B cell (primary cell): ENCODE results near the gene CFTR. TPM values are rescaled to one million over a fixed set of nuclear protein-coding genes. Genes with fewer than 3 reads are reported as not detected.

Experiments
- ATAC-seq: fragments of 200-7000 bp; cut with Tn5 transposase; one replicate; pipeline ENCODE4 v1.10.0; 2021; ENCODE audit warnings: low read depth, mild to moderate bottlenecking, moderate number of reproducible peaks, moderate library complexity
- CTCF ChIA-PET: fragments of 350-600 bp; sonication (Branson Sonifier 250); formaldehyde crosslinking; loops from one replicate; lab custom pipeline; 2021; ENCODE audit warnings: antibody characterized with exemption, inconsistent platforms; lab: Charles Lee
- POLR2A ChIA-PET: fragments of 350-600 bp; sonication (Branson Sonifier 250); formaldehyde crosslinking; loops from one replicate; lab custom pipeline; 2021; ENCODE audit warnings: antibody characterized with exemption; lab: Charles Lee
- DNase-seq: peaks from one replicate; pipeline ENCODE4 v3.0.0; 2013
- H2AFZ ChIP-seq: 2 replicates; pipeline ENCODE4 v1.6.1; 2012; ENCODE audit warnings: mild to moderate bottlenecking, low read depth, low read length; ENCODE audit not compliant: insufficient read depth, poor library complexity, severe bottlenecking
- H3K27ac ChIP-seq, 2 donors: 1 replicate in 1 of 2; 2 replicates in 1 of 2; pipeline ENCODE4 v1.5.1; 2012 to 2013; ENCODE audit warnings: low read length in 2 of 2, mild to moderate bottlenecking in 2 of 2, moderate library complexity in 1 of 2
- H3K27me3 ChIP-seq, 4 experiments: fragments of 200-600 bp in 1 of 4; sonication (generic) in 1 of 4; replicated peaks in 1 of 4; 1 replicate in 2 of 4; 2 replicates in 2 of 4; pipeline versions ENCODE4 v1.6.1 to v1.7.0; 2013 to 2016; ENCODE audit warnings: low read length in 3 of 4, mild to moderate bottlenecking in 2 of 4, mixed read lengths in 1 of 4, moderate library complexity in 1 of 4; ENCODE audit not compliant: insufficient read depth in 4 of 4, control insufficient read depth in 3 of 4; ENCODE audit errors: control extremely low read depth in 1 of 4
- H3K36me3 ChIP-seq, 2 experiments: replicated peaks in 1 of 2; 1 replicate in 1 of 2; 2 replicates in 1 of 2; pipeline versions ENCODE4 v1.6.1 to v1.7.1; 2013; ENCODE audit warnings: low read length in 1 of 2; ENCODE audit not compliant: insufficient read depth in 2 of 2, control insufficient read depth in 1 of 2; ENCODE audit errors: control extremely low read depth in 1 of 2, extremely low read depth in 1 of 2
- H3K4me1 ChIP-seq, 2 donors: fragments of 200-600 bp in 1 of 2; sonication (generic) in 1 of 2; 1 replicate in 1 of 2; 2 replicates in 1 of 2; pipeline versions ENCODE4 v1.5.1 to v1.6.1; 2013 to 2017; ENCODE audit warnings: low read length in 2 of 2; ENCODE audit not compliant: control insufficient read depth in 2 of 2, insufficient read depth in 2 of 2
- H3K4me2 ChIP-seq: replicated peaks from 2 replicates; pipeline ENCODE3; 2012; ENCODE audit warnings: mild to moderate bottlenecking, low read depth, low read length; ENCODE audit not compliant: poor library complexity, severe bottlenecking
- H3K4me3 ChIP-seq, 5 experiments: fragments of 200-600 bp in 1 of 5; sonication (generic) in 1 of 5; 1 replicate in 3 of 5; 2 replicates in 2 of 5; pipeline versions ENCODE4 v1.5.1 to v1.7.0; 2011 to 2016; ENCODE audit warnings: low read length in 4 of 5, mild to moderate bottlenecking in 4 of 5, low read depth in 2 of 5, control low read depth in 1 of 5, moderate library complexity in 1 of 5; ENCODE audit not compliant: insufficient read depth in 1 of 5; ENCODE audit errors: control extremely low read depth in 1 of 5, extremely low read depth in 1 of 5
- H3K79me2 ChIP-seq: fragments of 200-600 bp; sonication (generic); one replicate; pipeline ENCODE4 v1.6.0; 2016; ENCODE audit warnings: low read length; ENCODE audit not compliant: control insufficient read depth, insufficient read depth
- H3K9ac ChIP-seq: fragments of 200-600 bp; sonication (generic); 2 replicates; pipeline ENCODE4 v1.6.1; 2017; ENCODE audit warnings: mild to moderate bottlenecking, low read length, moderate library complexity
- H3K9me3 ChIP-seq, 3 donors: one replicate each; pipeline versions ENCODE4 v1.6.1 to v1.7.1; 2013; ENCODE audit warnings: low read length in 2 of 3; ENCODE audit not compliant: control insufficient read depth in 2 of 3, insufficient read depth in 1 of 3; ENCODE audit errors: control extremely low read depth in 1 of 3
- H4K20me1 ChIP-seq: 2 replicates; pipeline ENCODE4 v1.6.0; 2012; ENCODE audit warnings: mild to moderate bottlenecking, low read length; ENCODE audit not compliant: insufficient read depth, control insufficient read depth, poor library complexity, severe bottlenecking
- H3K27ac Mint-ChIP-seq: one replicate; pipeline ENCODE4 v1.8.0; 2021; ENCODE audit warnings: mixed read lengths
- H3K27me3 Mint-ChIP-seq: one replicate; pipeline ENCODE4 v1.8.0; 2021; ENCODE audit warnings: mixed read lengths
- H3K4me1 Mint-ChIP-seq: one replicate; pipeline ENCODE4 v1.8.0; 2021; ENCODE audit warnings: mixed read lengths
- H3K4me3 Mint-ChIP-seq: one replicate; pipeline ENCODE4 v1.8.0; 2021; ENCODE audit warnings: mixed read lengths
- H3K9me3 Mint-ChIP-seq: one replicate; pipeline ENCODE4 v1.8.0; 2022; ENCODE audit warnings: mixed read lengths; ENCODE audit not compliant: insufficient read depth
- EZH2 ChIP-seq: IDR thresholded peaks from 2 replicates; pipeline ENCODE4 v1.6.1; 2012; ENCODE audit warnings: borderline replicate concordance, low read depth, mild to moderate bottlenecking, moderate library complexity, low read length; ENCODE audit not compliant: insufficient read depth, poor library complexity, severe bottlenecking
- WGBS: methylation state at CpG from one replicate; pipeline ENCODE4 v1.1.5; 2013; ENCODE audit warnings: missing lambda C conversion rate; ENCODE audit not compliant: insufficient coverage; 5-methylcytosine and 5-hydroxymethylcytosine counted together
- intact Hi-C: fragments of 100-400 bp; cut with micrococcal nuclease; formaldehyde crosslinking; loops from one replicate; pipeline ENCODE4 v1.10.0; 2022
- polyA plus RNA-seq: library from polyadenylated mRNA; depleted of rRNA; stranded (reverse); fragments of >200 nt; gene quantifications from 2 replicates; pipeline ENCODE4 v1.2.3, GENCODE V29; 2012
- total RNA-seq, 2 donors: library from RNA; stranded (reverse); fragments of 120-200 nt in 1 of 2; gene quantifications; 1 replicate in 1 of 2; 2 replicates in 1 of 2; pipeline versions ENCODE4 v1.2.3 to v1.2.4, GENCODE V29; 2013 to 2022
- TF ChIP-seq, protein P1 (sequence below): fragments of 200-600 bp; IDR thresholded peaks from one replicate; pipeline ENCODE4 v1.8.0; 2022; ENCODE audit warnings: antibody characterized with exemption, mild to moderate bottlenecking

Gene CFTR
- total and polyA plus RNA-seq, 2 donors (not counting 1 experiment from before 2014, with no cell fraction given): not detected

DNA sequence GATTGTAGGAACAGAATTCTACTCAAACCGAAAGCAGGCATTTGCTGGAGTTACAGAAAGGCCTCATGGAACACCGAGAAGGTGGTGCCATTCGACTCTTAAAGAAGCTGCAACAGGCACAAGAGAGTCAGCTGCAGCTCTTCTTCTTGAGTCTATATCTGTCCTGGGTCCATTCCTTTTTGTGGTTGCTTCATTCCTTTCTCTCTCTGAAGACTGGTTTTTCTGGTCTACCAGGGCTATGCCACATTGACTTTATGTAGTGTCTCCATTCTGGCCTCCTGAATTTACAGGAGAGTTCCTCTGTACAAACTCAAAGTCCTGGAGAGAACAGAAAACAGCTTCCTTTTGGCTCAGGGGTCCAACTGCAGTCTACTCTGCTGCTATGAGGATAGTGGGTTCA, 132.8 kb downstream of the CFTR start:
- H3K36me3 ChIP-seq: no peaks in the 10 kb centered on the region
- no peak overlapping the region for H2AFZ ChIP-seq
- Mint-ChIP-seq H3K27me3 (no peaks in the 10 kb centered on the region), H3K4me3 (no peak overlapping the region), H3K4me1 (no peaks in the 10 kb centered on the region), H3K9me3 (no peaks in the 10 kb centered on the region), H3K27ac (no peak overlapping the region)
- no peak overlapping the region for H3K4me3 ChIP-seq
- no peaks in the 10 kb centered on the region for H3K79me2 ChIP-seq
- TF ChIP-seq, protein P1, sequence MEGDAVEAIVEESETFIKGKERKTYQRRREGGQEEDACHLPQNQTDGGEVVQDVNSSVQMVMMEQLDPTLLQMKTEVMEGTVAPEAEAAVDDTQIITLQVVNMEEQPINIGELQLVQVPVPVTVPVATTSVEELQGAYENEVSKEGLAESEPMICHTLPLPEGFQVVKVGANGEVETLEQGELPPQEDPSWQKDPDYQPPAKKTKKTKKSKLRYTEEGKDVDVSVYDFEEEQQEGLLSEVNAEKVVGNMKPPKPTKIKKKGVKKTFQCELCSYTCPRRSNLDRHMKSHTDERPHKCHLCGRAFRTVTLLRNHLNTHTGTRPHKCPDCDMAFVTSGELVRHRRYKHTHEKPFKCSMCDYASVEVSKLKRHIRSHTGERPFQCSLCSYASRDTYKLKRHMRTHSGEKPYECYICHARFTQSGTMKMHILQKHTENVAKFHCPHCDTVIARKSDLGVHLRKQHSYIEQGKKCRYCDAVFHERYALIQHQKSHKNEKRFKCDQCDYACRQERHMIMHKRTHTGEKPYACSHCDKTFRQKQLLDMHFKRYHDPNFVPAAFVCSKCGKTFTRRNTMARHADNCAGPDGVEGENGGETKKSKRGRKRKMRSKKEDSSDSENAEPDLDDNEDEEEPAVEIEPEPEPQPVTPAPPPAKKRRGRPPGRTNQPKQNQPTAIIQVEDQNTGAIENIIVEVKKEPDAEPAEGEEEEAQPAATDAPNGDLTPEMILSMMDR: no peak
- no peak for TF ChIP-seq EZH2
- intact Hi-C loops: no loop called here
- DNase-seq (no peak), ATAC-seq (no peak)
- no peak overlapping the region for H3K9ac ChIP-seq
- H3K27me3 ChIP-seq: no peaks in the 10 kb centered on the region
- no peaks in the 10 kb centered on the region for H3K4me1 ChIP-seq
- POLR2A ChIA-PET: no interaction called here
- no peak overlapping the region for H3K4me2 ChIP-seq
- no peaks in the 10 kb centered on the region for H3K9me3 ChIP-seq
- 84% methylated on average over 3 of the region's 3 CpGs for WGBS
- no peak overlapping the region for H3K27ac ChIP-seq
- H4K20me1 ChIP-seq: no peaks in the 10 kb centered on the region
- CTCF ChIA-PET: no interaction called here

DNA sequence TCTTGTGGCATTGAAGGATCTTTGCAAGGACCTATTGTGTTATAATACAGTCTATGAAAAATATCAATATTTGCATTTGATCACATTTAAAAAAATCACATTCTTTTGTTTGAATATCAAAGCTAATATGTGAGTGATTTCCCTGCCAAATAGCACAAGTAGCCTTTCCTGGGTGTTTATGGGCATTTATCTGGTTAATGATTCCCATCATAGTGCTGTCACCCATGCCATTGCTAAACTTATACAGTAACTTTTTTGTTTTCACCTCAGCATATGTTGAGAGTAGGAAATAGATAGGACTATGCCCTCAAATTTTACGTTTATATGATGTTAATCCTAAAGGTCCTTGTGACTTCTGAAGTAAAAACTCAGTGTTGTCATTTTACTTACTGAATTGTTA, 136.9 kb downstream of the CFTR start:
- no peaks in the 10 kb centered on the region for H3K4me1 ChIP-seq

More for the DNA sequence above, 136.9 kb downstream of the CFTR start:
- H3K4me3 ChIP-seq: no peak overlapping the region
- DNase-seq (no peak), ATAC-seq (no peak)
- no peak overlapping the region for H3K9ac ChIP-seq
- H3K36me3 ChIP-seq: no peaks in the 10 kb centered on the region
- no peaks in the 10 kb centered on the region for H4K20me1 ChIP-seq
- H3K4me2 ChIP-seq: no peak overlapping the region
- TF ChIP-seq, protein P1: no peak
- no peak for TF ChIP-seq EZH2
- no peaks in the 10 kb centered on the region for H3K27me3 Mint-ChIP-seq
- no peak overlapping the region for H3K27ac ChIP-seq
- ChIA-PET POLR2A (no interaction called here), CTCF (no interaction called here)
- H3K4me3 Mint-ChIP-seq: no peak overlapping the region
- H3K9me3 ChIP-seq: no peaks in the 10 kb centered on the region
- intact Hi-C loops: no loop called here
- no peaks in the 10 kb centered on the region for H3K79me2 ChIP-seq
- H3K4me1 Mint-ChIP-seq: no peaks in the 10 kb centered on the region
- no peak overlapping the region for H2AFZ ChIP-seq
- no peaks in the 10 kb centered on the region for H3K9me3 Mint-ChIP-seq
- no peak overlapping the region for H3K27ac Mint-ChIP-seq
- WGBS: no CpG with 5 or more reads among the region's 1 CpG
- H3K27me3 ChIP-seq: no peaks in the 10 kb centered on the region
